GM18520 (cell line): ENCODE results near the gene CAST.

ENCODE experiments used
- ATAC-seq: cut with Tn5 transposase; IDR thresholded peaks from one replicate; pipeline ENCODE4 v1.9.1; 2021; ENCODE audit not compliant: unreplicated experiment

The CAST gene

GRCh38 chr5:96664669-96665068 lies 2.5 kb downstream of the CAST start:
- ATAC-seq, result no peak

- ATAC-seq, result no peak
These were observed 6.5 kb downstream of the CAST start for GRCh38 chr5:96668725-96669124.

- no peak for ATAC-seq
These were observed 7.7 kb downstream of the CAST start for GRCh38 chr5:96669909-96670308.

- no peak for ATAC-seq
These were observed 9.3 kb downstream of the CAST start for GRCh38 chr5:96671441-96671840.

- no peak for ATAC-seq
These were observed 11.0 kb downstream of the CAST start for GRCh38 chr5:96673127-96673526.

- ATAC-seq, result no peak
These were observed 13.7 kb downstream of the CAST start for GRCh38 chr5:96675882-96676281.

- no peak for ATAC-seq
These were observed 15.3 kb downstream of the CAST start for GRCh38 chr5:96677496-96677895.

GRCh38 chr5:96679293-96679692 lies 17.1 kb downstream of the CAST start:
- no peak for ATAC-seq

GRCh38 chr5:96680759-96681470 lies 18.7 kb downstream of the CAST start:
- ATAC-seq, result no peak

- ATAC-seq, result no peak
These were observed 21.2 kb downstream of the CAST start for GRCh38 chr5:96683392-96683791.

- no peak for ATAC-seq
These were observed 21.6 kb downstream of the CAST start for GRCh38 chr5:96683810-96684209.

- no peak for ATAC-seq
These were observed 24.9 kb downstream of the CAST start for GRCh38 chr5:96687080-96687479.

GRCh38 chr5:96687812-96688453 lies 25.8 kb downstream of the CAST start:
- no peak for ATAC-seq

GRCh38 chr5:96690861-96691260 lies 28.7 kb downstream of the CAST start:
- ATAC-seq, result no peak

GRCh38 chr5:96691503-96692303 lies 29.5 kb downstream of the CAST start:
- no peak for ATAC-seq

- no peak for ATAC-seq
These were observed 30.3 kb downstream of the CAST start for GRCh38 chr5:96692441-96692840.

GRCh38 chr5:96699186-96699820 lies 37.1 kb downstream of the CAST start:
- no peak for ATAC-seq

- peak; percentile 34 for ATAC-seq
These were observed 40.6 kb downstream of the CAST start for GRCh38 chr5:96702503-96703383.

- peak; percentile 81 for ATAC-seq
These were observed 41.3 kb downstream of the CAST start for GRCh38 chr5:96703384-96703920.

GRCh38 chr5:96703995-96704394 lies 41.8 kb downstream of the CAST start:
- ATAC-seq, result no peak
